Stimulated activated CD8-positive, alpha-beta memory T cell treated with anti-CD3 and anti-CD28 coated beads, Interleukin-2, amount 100 ng/mL, for 1 hour (primary cell): Measurements from ENCODE around the gene NOX5.
"Not testable (repeated sequence)": the region's sequence is repeated elsewhere in the genome, so short reads cannot be mapped to it uniquely, and the experiment has no call there.

ENCODE experiments used
- DNase-seq, 2 donors: peaks; one replicate each; pipeline ENCODE4 v3.0.0-alpha.2; 2020; ENCODE audit warnings: low read depth in 2 of 2

The NOX5 gene

GRCh38 chr15:69058830-69059556, 44.5 kb downstream of the NOX5 start:
- peak; percentile 44 to 55 for DNase-seq

- DNase-seq, result no peak
Measured at GRCh38 chr15:69059557-69059943, 45.1 kb downstream of the NOX5 start.

- no peak for DNase-seq
Measured at GRCh38 chr15:69060041-69060481, 45.6 kb downstream of the NOX5 start.

GRCh38 chr15:69060744-69061143, 46.2 kb downstream of the NOX5 start:
- no peak for DNase-seq

- no peak for DNase-seq
Measured at GRCh38 chr15:69061414-69061842, 46.9 kb downstream of the NOX5 start.

- DNase-seq, result no peak
Measured at GRCh38 chr15:69064649-69065048, 50.2 kb downstream of the NOX5 start.

GRCh38 chr15:69066007-69066995, 51.8 kb downstream of the NOX5 start:
- no peak for DNase-seq

GRCh38 chr15:69067296-69067695, 52.8 kb downstream of the NOX5 start:
- DNase-seq, result no peak

GRCh38 chr15:69068157-69068556, 53.7 kb downstream of the NOX5 start:
- no peak for DNase-seq

- DNase-seq, result not testable (repeated sequence)
Measured at GRCh38 chr15:69069290-69069689, 54.8 kb downstream of the NOX5 start.

GRCh38 chr15:69069996-69070395, 55.5 kb downstream of the NOX5 start:
- DNase-seq, result no peak

GRCh38 chr15:69070396-69070795, 55.9 kb downstream of the NOX5 start:
- DNase-seq, result no peak

GRCh38 chr15:69071260-69071659, 56.8 kb downstream of the NOX5 start:
- no peak for DNase-seq

- no peak for DNase-seq
Measured at GRCh38 chr15:69072906-69073305, 58.4 kb downstream of the NOX5 start.

GRCh38 chr15:69074001-69074842, 59.7 kb downstream of the NOX5 start:
- DNase-seq, result no peak

GRCh38 chr15:69074843-69075224, 60.3 kb downstream of the NOX5 start:
- DNase-seq, result no peak

- DNase-seq, result no peak
Measured at GRCh38 chr15:69075440-69075839, 60.9 kb downstream of the NOX5 start.

GRCh38 chr15:69076756-69077155, 62.3 kb downstream of the NOX5 start:
- DNase-seq, result no peak

GRCh38 chr15:69078638-69079037, 64.1 kb downstream of the NOX5 start:
- DNase-seq, result no peak

GRCh38 chr15:69080295-69081248, 66.1 kb downstream of the NOX5 start:
- DNase-seq, result no peak
